GM06990 (cell line): Measurements from ENCODE around the gene OST4.

Experiments used
- DNase-seq: peaks from one replicate; pipeline ENCODE4 v3.0.0-alpha.2; 2011; ENCODE audit not compliant: insufficient read length; ENCODE audit errors: extremely low read depth
- H3K27me3 ChIP-seq: replicated peaks from 2 replicates; pipeline ENCODE4 v1.6.0; 2011; ENCODE audit warnings: low read length; ENCODE audit not compliant: control insufficient read depth, insufficient read depth
- H3K36me3 ChIP-seq: 2 replicates; pipeline ENCODE4 v1.5.1; 2011; ENCODE audit warnings: low read length; ENCODE audit not compliant: control insufficient read depth, insufficient read depth
- H3K4me3 ChIP-seq: replicated peaks from 2 replicates; pipeline ENCODE4 v1.5.1; 2011; ENCODE audit warnings: low read depth, mild to moderate bottlenecking, control low read depth, low read length
- TF ChIP-seq, protein P1 (sequence below): IDR thresholded peaks from 2 replicates; pipeline ENCODE4 v1.5.1; 2011; ENCODE audit warnings: low read length, control low read depth, mild to moderate bottlenecking, inconsistent platforms; ENCODE audit not compliant: insufficient read depth, poor library complexity, severe bottlenecking

The OST4 gene

DNA sequence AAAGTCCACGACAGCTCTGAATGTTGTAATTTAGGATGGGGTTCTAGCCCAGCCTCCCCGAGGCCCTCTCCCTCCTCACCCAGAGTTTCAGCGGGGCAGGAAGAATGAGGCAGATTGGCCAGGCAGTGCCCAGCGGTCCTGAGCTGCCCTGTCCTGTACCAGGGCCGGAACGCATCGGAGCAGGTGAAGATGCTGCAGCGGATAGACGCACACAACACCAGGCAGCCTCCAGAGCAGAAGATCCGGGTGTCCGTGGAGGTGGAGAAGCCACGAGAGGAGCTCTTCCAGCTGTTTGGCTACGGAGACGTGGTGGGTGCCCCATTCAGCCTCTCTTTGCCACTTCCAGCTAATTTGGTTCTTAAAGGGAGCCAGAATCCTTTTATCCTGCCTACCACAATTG, 25.9 kb upstream of the OST4 start:
- TF ChIP-seq, protein P1, sequence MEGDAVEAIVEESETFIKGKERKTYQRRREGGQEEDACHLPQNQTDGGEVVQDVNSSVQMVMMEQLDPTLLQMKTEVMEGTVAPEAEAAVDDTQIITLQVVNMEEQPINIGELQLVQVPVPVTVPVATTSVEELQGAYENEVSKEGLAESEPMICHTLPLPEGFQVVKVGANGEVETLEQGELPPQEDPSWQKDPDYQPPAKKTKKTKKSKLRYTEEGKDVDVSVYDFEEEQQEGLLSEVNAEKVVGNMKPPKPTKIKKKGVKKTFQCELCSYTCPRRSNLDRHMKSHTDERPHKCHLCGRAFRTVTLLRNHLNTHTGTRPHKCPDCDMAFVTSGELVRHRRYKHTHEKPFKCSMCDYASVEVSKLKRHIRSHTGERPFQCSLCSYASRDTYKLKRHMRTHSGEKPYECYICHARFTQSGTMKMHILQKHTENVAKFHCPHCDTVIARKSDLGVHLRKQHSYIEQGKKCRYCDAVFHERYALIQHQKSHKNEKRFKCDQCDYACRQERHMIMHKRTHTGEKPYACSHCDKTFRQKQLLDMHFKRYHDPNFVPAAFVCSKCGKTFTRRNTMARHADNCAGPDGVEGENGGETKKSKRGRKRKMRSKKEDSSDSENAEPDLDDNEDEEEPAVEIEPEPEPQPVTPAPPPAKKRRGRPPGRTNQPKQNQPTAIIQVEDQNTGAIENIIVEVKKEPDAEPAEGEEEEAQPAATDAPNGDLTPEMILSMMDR = no peak

DNA sequence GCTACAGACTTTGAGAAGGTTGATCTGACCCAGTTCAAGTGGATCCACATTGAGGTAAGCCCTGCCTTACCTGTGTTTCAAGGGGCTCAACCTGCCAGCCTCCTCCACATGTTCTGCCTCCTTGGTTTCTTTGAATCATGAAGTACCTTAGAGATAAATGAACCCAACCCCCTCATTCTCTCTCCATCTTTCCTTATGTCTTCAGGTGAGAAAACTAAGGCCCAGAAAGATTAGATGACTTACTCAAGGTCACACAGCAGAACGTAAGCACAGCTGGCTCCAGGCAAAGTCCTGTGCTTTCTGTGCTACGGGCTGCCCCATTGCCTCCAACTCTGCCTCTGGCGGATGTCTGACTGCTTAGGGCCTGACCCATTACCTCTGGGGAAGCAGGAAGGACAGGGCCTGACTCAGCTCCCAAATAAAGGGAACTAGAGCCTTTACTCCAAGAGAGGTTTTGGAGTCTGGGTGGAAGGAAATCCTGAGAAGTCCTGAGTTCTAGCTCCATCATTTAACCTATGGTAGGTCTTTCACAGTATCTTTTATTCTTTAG, 25.4 kb upstream of the OST4 start:
- TF ChIP-seq, protein P1 = no peak
- no peak overlapping the region for H3K4me3 ChIP-seq
- no peak for DNase-seq
- no peaks in the 10 kb centered on the region for H3K36me3 ChIP-seq
- no peaks in the 10 kb centered on the region for H3K27me3 ChIP-seq

More for the DNA sequence above, 25.9 kb upstream of the OST4 start:
- H3K27me3 ChIP-seq = no peaks in the 10 kb centered on the region
- no peak overlapping the region for H3K4me3 ChIP-seq
- DNase-seq = no peak
- H3K36me3 ChIP-seq = no peaks in the 10 kb centered on the region

DNA sequence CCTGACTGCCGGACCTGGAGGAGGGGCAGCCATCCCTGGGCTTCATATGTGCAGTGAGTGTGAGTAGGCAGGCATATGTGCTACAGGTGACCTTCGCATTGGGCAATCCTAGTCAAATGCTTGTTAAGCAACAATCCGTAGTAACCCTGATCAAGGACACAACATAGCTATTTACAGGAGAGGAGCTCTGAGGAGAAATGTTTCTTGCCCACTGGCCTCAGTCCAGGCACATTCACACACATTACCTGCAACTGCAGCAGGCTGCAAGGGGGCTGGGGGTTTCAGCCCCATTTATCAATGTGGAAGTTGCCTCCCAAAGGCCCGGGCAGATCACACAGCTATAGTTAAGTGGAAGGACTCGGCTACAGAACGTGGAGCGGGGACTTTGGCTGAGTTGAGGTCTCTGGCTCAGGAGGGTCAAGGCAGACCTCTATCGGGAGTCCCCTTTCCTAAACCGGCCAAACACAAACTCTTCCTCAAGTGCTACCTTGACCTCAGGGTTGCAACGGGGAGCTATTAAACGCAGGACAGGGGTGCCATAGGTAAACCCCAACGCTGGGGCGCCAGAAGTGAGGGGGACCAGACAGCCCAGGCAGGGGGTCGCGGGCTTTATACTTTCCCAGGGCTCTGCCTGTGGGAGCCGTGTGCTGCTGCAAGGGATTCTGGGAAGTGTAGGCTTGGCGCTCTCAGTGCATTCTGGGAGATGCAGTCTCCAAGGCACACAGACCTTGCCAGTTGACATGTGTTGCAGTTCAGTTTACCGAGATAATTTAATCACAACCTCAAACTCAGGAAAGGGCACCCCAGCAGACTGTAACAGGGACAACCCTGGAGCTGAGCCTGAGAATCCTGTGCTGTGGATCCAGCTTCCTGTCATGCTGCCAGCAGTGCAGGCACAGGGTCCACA, 24.5 kb upstream of the OST4 start:
- TF ChIP-seq, protein P1 = no peak
- no peaks in the 10 kb centered on the region for H3K27me3 ChIP-seq
- DNase-seq = no peak
- peak overlapping the region; percentile 6; the same call in 1 of the 2 replicates for H3K4me3 ChIP-seq
- no peaks in the 10 kb centered on the region for H3K36me3 ChIP-seq

DNA sequence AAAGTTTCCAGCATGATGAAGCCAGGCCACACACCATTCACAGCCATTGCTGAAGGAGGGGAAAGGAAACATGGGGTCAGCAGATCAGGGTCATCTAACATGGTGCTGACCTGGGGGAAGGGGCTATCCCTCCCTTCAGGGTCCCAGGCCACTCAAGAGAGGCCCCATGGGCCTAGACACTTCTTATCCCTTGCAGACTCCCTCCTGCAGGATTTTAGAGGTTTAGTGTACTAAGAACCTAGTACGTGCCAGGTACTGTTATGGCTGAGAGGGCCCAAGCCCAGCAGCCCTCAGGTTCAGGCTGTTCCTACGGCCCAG, 23.9 kb upstream of the OST4 start:
- Histone ChIP-seq H3K27me3 (no peaks in the 10 kb centered on the region), H3K4me3 (no peak overlapping the region), H3K36me3 (no peaks in the 10 kb centered on the region)
- TF ChIP-seq, protein P1 = no peak
- DNase-seq = no peak

DNA sequence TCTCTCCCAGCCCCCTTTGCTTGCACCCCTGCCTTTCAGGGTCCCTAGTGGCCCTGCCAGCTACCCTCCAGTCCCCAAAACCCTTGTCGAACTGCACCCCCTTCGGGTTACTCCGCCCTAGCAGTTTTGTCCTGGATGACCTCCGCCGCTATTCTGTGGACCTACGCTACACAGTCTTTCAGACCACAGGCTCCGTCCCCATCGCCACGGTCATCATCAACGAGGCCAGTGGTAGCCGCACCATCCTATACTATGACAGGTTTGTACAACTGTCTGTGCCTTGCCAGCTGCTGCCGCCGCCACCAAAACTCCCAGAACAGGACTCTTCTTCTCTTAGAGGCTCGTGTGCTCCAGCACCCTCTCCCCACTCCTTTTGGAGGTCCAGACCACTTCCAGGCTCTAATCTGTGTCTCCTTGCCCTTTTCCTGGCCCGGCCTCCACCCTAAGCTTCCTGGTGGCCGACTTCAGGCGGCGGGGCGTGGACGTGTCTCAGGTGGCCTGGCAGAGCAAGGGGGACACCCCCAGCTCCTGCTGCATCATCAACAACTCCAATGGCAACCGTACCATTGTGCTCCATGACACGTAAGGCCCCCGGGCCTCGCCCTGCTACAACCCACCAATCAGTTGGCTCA, 23.0 kb upstream of the OST4 start:
- DNase-seq = no peak
- H3K36me3 ChIP-seq = no peaks in the 10 kb centered on the region
- no peak overlapping the region for H3K4me3 ChIP-seq
- H3K27me3 ChIP-seq = no peaks in the 10 kb centered on the region
- TF ChIP-seq, protein P1 = no peak
